Heart left ventricle (tissue), 13 donors: Measurements from ENCODE around the gene SHISA9.

Source experiments
- POLR2A ChIP-seq, 2 donors: fragments of 450-650 bp; IDR thresholded peaks; one replicate each; pipeline ENCODE4 v1.6.1; 2017; ENCODE audit warnings: antibody characterized with exemption in 2 of 2, mild to moderate bottlenecking in 2 of 2, moderate library complexity in 2 of 2
- TF ChIP-seq, protein P1 (sequence below), 12 donors: fragments of 200-600 bp; sonication (generic) in 4 of 12; IDR thresholded peaks; one replicate each; pipeline versions ENCODE4 v1.5.0 to v1.8.0; 2018 to 2022; ENCODE audit warnings: antibody characterized with exemption in 12 of 12, mild to moderate bottlenecking in 5 of 12
- donor health status: ischemic (EF 13 %, LVEDD 7.1; RV severe dilation, severe dysfunction).
- donor health status: DM: no; HTN: yes; CAD: no.
- donor health status: DM: no; HTN: no; CAD: no.
- donor health status: ischemic (EF 25% LVEDD 6.9; RV normal size, moderate dysfunction).
- donor health status: ischemic (EF 25% LVEDD 5.7; RV mildly dilated, moderate dysfunction).
- donor health status: ischemic (EF 35%, LVEDD 5.7; RV mildly dilated, moderate dysfunction).
- donor health status: nonischemic (EF 11% LVEDD 7.7; RV severe dilation, severe dysfunction).
- donor health status: DM: yes; HTN: yes; CAD: no.
- donor health status: PGD.
- donor health status: ischemic (EF 29% LVEDD 5.4; RV normal size, mild dysfunction).
- donor health status: nonischemic (EF 23%, LVEDD 6.1; RV moderate dilation, normal function).

DNA sequence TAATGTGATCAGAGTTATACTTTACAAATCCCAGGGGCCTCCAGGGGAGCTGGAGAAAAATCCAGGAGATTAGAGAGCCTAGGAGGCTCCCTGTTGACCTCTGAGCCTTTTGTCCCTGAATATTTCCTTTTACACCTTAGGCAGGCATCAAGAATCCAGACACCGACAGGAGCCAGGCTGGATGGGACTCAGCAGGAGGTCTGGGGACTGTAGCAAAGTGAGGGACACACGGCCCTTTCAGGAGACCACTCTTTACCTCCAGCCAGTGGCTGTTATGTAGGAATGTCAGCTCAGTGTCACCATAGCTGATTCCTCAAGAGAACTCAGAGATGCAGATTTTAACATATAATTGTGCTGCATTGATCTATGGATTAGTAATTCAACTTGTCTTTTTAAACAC lies 198.4 kb downstream of the SHISA9 start:
- TF ChIP-seq, protein P1, sequence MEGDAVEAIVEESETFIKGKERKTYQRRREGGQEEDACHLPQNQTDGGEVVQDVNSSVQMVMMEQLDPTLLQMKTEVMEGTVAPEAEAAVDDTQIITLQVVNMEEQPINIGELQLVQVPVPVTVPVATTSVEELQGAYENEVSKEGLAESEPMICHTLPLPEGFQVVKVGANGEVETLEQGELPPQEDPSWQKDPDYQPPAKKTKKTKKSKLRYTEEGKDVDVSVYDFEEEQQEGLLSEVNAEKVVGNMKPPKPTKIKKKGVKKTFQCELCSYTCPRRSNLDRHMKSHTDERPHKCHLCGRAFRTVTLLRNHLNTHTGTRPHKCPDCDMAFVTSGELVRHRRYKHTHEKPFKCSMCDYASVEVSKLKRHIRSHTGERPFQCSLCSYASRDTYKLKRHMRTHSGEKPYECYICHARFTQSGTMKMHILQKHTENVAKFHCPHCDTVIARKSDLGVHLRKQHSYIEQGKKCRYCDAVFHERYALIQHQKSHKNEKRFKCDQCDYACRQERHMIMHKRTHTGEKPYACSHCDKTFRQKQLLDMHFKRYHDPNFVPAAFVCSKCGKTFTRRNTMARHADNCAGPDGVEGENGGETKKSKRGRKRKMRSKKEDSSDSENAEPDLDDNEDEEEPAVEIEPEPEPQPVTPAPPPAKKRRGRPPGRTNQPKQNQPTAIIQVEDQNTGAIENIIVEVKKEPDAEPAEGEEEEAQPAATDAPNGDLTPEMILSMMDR (IDR thresholded peaks at IDR 0.05), result no peak
- no peak for TF ChIP-seq POLR2A (IDR thresholded peaks at IDR 0.05)
